ENCODE data around the gene SMCR8. TPM values are rescaled to one million over a fixed set of nuclear protein-coding genes. Genes with fewer than 3 reads are reported as not detected.
"Not testable (repeated sequence)": the region's sequence is repeated elsewhere in the genome, so short reads cannot be mapped to it uniquely, and the experiment has no call there.

Gene SMCR8
- total RNA-seq, 2 experiments from 2014 or later = 13.2 to 14.5 TPM

GRCh38 chr17:18328643-18329204 lies 13.6 kb downstream of the SMCR8 start:
- ChIA-PET POLR2A (no interaction called here), CTCF (interaction anchor here (0.5 to 1.8 kb wide), 3 partner anchors 12 to 835 kb away, joined by 3 to 4 read pairs (median 4); no protein-coding TSS in a partner anchor)
- peaks cover 18% of the 10 kb centered on the region for H3K36me3 Mint-ChIP-seq (ENCODE audit: low read depth)
- H3K4me3 Mint-ChIP-seq = no peak overlapping the region
- ATAC-seq (no peak), DNase-seq (no peak)
- intact Hi-C loops (cut with DNase I, micrococcal nuclease) = no loop called here
- peaks cover 17% of the 10 kb centered on the region for H3K4me1 Mint-ChIP-seq
- no peak overlapping the region for H3K27ac Mint-ChIP-seq
- H3K27me3 Mint-ChIP-seq = no peaks in the 10 kb centered on the region
- no peaks in the 10 kb centered on the region for H3K9me3 Mint-ChIP-seq (ENCODE audit: low read depth)

DNA sequence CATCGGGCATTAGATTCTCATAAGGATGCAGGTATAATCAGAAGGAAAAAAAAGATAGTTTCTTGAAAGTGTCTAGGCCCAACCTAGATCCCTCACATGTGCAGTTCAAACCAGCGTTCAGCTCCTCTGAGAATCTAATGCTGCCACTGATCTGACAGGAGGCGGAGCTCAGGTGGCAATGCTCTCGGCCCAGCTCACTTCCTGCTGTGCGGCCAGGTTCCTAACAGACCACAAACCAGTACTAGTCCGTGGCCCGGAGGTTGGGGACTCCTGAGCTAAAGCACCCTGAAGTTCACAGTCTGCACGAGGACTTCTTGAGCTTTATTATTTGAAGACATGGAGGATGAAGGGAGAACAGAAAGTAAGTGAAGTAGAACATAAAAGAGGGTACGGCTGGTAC lies 16.8 kb downstream of the SMCR8 start:
- Mint-ChIP-seq H3K4me1 (peaks cover 7% of the 10 kb centered on the region), H3K4me3 (no peak overlapping the region), H3K27me3 (no peaks in the 10 kb centered on the region), H3K27ac (peak overlapping the region; percentile 55), H3K36me3 (ENCODE audit: low read depth) (peaks cover 25% of the 10 kb centered on the region), H3K9me3 (ENCODE audit: low read depth) (no peaks in the 10 kb centered on the region)
- DNase-seq = no peak
- POLR2A ChIA-PET = no interaction called here
- CTCF ChIA-PET = no interaction called here
- intact Hi-C loops (cut with DNase I, micrococcal nuclease) = no loop called here
- ATAC-seq = no peak

GRCh38 chr17:18332909-18333489 lies 17.9 kb downstream of the SMCR8 start:
- Mint-ChIP-seq H3K36me3 (ENCODE audit: low read depth) (peaks cover 28% of the 10 kb centered on the region), H3K9me3 (ENCODE audit: low read depth) (no peaks in the 10 kb centered on the region), H3K27ac (no peak overlapping the region), H3K4me3 (no peak overlapping the region), H3K4me1 (peaks cover 7% of the 10 kb centered on the region), H3K27me3 (no peaks in the 10 kb centered on the region)
- ATAC-seq = peak; percentile 42
- DNase-seq = no peak
- intact Hi-C loops (cut with DNase I, micrococcal nuclease) = no loop called here
- POLR2A ChIA-PET = interaction anchor here (0.5 kb wide), 1 partner anchor 536 kb away, joined by 3 read pairs; no protein-coding TSS in a partner anchor
- CTCF ChIA-PET = no interaction called here

DNA sequence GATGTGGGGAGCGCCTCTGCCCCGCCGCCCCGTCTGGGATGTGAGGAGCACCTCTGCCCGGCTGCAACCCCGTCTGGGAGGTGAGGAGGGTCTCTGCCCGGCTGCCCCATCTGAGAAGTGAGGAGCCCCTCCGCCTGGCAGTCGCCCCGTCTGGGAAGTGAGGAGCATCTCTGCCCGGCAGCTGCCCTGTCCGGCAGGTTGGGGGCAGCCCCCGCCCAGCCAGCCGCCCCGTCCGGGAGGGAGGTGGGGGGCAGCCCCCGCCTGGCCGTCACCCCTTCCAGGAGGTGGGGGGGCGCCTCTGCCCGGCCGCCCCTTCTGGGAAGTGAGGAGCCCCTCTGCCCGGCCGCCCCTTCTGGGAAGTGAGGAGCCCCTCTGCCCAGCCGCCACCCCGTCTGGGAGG lies 23.1 kb downstream of the SMCR8 start:
- H3K36me3 Mint-ChIP-seq (ENCODE audit: low read depth) = peaks cover 49% of the 10 kb centered on the region
- POLR2A ChIA-PET; intact Hi-C loops (cut with DNase I, micrococcal nuclease); H3K27ac Mint-ChIP-seq; CTCF ChIA-PET; H3K4me1 Mint-ChIP-seq; DNase-seq; H3K4me3 Mint-ChIP-seq; H3K9me3 Mint-ChIP-seq (ENCODE audit: low read depth); H3K27me3 Mint-ChIP-seq; ATAC-seq: not testable (repeated sequence)

DNA sequence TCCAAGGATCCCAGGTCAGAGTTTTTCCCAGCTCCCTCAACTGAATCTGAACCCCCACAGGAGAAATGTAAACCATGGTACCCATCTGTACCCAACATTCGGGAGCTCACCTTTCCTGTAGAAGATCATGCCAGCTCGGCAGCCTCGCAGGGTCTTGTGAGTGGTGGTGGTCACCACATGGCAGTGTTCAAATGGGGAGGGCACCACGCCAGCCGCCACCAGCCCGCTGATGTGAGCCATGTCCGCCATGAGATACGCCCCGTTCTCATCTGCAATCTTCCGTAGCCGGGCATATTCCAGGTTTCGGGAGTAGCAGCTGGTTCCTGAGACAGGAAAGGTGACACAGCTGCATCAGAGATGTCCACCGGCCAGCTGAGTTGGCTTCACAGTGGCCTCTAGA lies 24.8 kb downstream of the SMCR8 start:
- peaks cover 44% of the 10 kb centered on the region for H3K36me3 Mint-ChIP-seq (ENCODE audit: low read depth)
- H3K4me1 Mint-ChIP-seq = no peaks in the 10 kb centered on the region
- H3K4me3 Mint-ChIP-seq = no peak overlapping the region
- ATAC-seq (no peak), DNase-seq (no peak)
- POLR2A ChIA-PET = no interaction called here
- CTCF ChIA-PET = interaction anchor here (0.7 kb wide), 1 partner anchor 11 kb away, joined by 4 read pairs; no protein-coding TSS in a partner anchor
- no peaks in the 10 kb centered on the region for H3K9me3 Mint-ChIP-seq (ENCODE audit: low read depth)
- no peaks in the 10 kb centered on the region for H3K27me3 Mint-ChIP-seq
- intact Hi-C loops (cut with DNase I, micrococcal nuclease) = no loop called here
- H3K27ac Mint-ChIP-seq = no peak overlapping the region

GRCh38 chr17:18344021-18344420 lies 28.9 kb downstream of the SMCR8 start:
- no peaks in the 10 kb centered on the region for H3K4me1 Mint-ChIP-seq
- ATAC-seq = no peak
- H3K9me3 Mint-ChIP-seq (ENCODE audit: low read depth) = no peaks in the 10 kb centered on the region
- POLR2A ChIA-PET = no interaction called here
- no peaks in the 10 kb centered on the region for H3K27me3 Mint-ChIP-seq
- H3K36me3 Mint-ChIP-seq (ENCODE audit: low read depth) = peaks cover 40% of the 10 kb centered on the region
- no peak overlapping the region for H3K27ac Mint-ChIP-seq
- H3K4me3 Mint-ChIP-seq = no peak overlapping the region
- intact Hi-C loops (cut with DNase I, micrococcal nuclease) = no loop called here
- CTCF ChIA-PET = no interaction called here
- DNase-seq = no peak

DNA sequence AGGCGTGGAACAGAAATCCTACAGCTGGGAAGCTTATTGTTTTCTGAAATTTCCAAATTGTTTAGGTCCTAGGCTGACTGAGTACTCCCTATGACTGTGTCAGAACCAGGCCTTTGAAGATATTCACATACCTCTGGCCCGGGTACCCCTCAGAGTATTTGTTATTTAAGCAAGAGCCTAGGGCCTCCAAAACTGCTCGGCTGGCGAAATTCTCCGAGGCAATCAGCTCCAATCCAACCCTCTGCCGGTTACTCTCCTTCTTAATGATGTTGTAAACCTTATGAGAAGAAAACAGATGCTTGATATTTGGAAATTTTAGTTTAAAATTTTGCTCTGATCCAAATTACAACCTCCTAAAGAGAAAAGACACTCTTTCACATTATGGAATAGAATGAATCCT lies 38.4 kb downstream of the SMCR8 start:
- no peaks in the 10 kb centered on the region for H3K9me3 Mint-ChIP-seq (ENCODE audit: low read depth)
- intact Hi-C loops (cut with DNase I, micrococcal nuclease) = no loop called here
- no peak for DNase-seq
- H3K27ac Mint-ChIP-seq = no peak overlapping the region
- ChIA-PET CTCF (interaction anchor here (1.0 kb wide), 1 partner anchor 9 kb away, joined by 3 read pairs; no protein-coding TSS in a partner anchor), POLR2A (no interaction called here)
- no peaks in the 10 kb centered on the region for H3K27me3 Mint-ChIP-seq
- H3K36me3 Mint-ChIP-seq (ENCODE audit: low read depth) = peaks cover 25% of the 10 kb centered on the region
- H3K4me3 Mint-ChIP-seq = no peak overlapping the region
- no peaks in the 10 kb centered on the region for H3K4me1 Mint-ChIP-seq
- no peak for ATAC-seq

DNA sequence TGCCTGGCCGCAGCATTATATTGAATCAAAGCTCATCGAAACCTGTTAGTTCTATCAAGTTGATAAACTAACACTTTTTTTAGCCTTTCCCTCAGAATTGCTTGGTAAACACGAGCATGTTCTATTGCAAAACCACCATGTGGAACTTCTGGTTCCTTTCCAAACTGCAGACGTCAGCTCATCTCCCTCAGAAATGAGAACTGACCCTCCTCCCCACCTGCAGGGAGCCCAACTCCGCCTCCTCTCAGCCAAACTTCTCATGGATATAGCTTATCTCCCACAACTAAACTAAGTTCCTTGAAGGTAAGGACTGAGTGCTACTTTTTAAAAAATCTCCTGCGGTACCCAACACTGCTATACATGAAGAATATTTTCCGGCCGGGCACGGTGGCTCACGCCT lies 41.5 kb downstream of the SMCR8 start:
- Mint-ChIP-seq H3K4me1 (peaks cover under 1% of the 10 kb centered on the region), H3K9me3 (ENCODE audit: low read depth) (no peaks in the 10 kb centered on the region), H3K27me3 (no peaks in the 10 kb centered on the region), H3K4me3 (no peak overlapping the region), H3K36me3 (ENCODE audit: low read depth) (peaks cover 34% of the 10 kb centered on the region), H3K27ac (no peak overlapping the region)
- CTCF ChIA-PET = no interaction called here
- no peak for DNase-seq
- intact Hi-C loops (cut with DNase I, micrococcal nuclease) = no loop called here
- POLR2A ChIA-PET = no interaction called here
- ATAC-seq = no peak

- CTCF ChIA-PET = no interaction called here
- H3K27me3 Mint-ChIP-seq = no peaks in the 10 kb centered on the region
These were observed 45.4 kb downstream of the SMCR8 start for GRCh38 chr17:18360518-18360917.

DNA sequence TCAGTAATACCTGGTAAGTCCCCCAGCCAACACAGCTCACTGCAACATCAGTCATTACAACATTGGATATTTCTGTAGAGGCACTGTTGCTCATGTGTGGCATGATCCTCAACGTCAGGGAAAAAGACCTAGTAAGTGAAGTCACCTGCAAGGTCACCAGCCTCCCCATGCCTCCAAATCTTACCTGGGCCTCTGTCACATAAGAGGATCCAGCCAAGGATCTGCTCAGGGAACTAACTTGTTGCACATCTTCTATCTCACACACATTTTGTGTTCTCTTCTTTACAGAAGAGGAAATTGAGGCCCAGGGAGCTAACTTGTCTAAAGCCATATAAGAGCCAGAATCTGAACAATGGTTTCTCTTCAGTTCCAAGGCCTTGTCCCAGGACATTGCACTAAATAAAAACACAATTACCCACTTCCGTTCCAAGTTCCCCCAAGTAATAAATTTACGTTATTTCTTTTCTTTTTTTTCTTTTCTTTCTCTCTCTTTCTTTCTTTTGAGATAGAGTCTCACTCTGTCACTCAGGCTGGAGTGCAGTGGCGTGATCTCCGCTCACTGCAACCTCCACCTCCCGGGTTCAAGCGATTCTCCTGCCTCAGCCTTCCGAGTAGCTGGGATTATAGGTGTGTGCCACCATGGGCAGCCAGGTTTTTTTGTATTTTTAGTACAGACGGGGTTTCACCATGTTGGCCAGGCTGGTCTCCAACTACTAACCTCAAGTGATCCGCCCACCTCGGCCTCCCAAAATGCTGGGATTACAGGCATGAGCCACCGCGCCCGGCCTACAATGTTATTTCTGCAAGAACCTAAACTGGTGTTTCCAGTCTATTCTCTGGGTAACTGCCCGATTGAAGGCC lies 47.0 kb downstream of the SMCR8 start:
- POLR2A ChIA-PET = no interaction called here
- no peaks in the 10 kb centered on the region for H3K27me3 Mint-ChIP-seq

More at GRCh38 chr17:18360518-18360917, 45.4 kb downstream of the SMCR8 start:
- intact Hi-C loops (cut with DNase I, micrococcal nuclease) = loop anchor here in 1 of 2 experiments (5.0 kb wide), 1 partner anchor 38 kb away; no protein-coding TSS in a partner anchor
- POLR2A ChIA-PET = interaction anchor here (0.6 kb wide), 1 partner anchor 40 kb away, joined by 5 read pairs; no protein-coding TSS in a partner anchor
- H3K4me3 Mint-ChIP-seq = no peak overlapping the region
- no peaks in the 10 kb centered on the region for H3K9me3 Mint-ChIP-seq (ENCODE audit: low read depth)
- peaks cover 22% of the 10 kb centered on the region for H3K36me3 Mint-ChIP-seq (ENCODE audit: low read depth)
- H3K4me1 Mint-ChIP-seq = peaks cover 12% of the 10 kb centered on the region
- no peak overlapping the region for H3K27ac Mint-ChIP-seq
- no peak for DNase-seq
- ATAC-seq = no peak

GRCh38 chr17:18362698-18363100 lies 47.6 kb downstream of the SMCR8 start:
- Mint-ChIP-seq H3K27ac (peak overlapping the region; percentile 56), H3K9me3 (ENCODE audit: low read depth) (no peaks in the 10 kb centered on the region), H3K27me3 (no peaks in the 10 kb centered on the region), H3K36me3 (ENCODE audit: low read depth) (peaks cover 14% of the 10 kb centered on the region), H3K4me3 (peak overlapping the region; percentile 87), H3K4me1 (peaks cover 12% of the 10 kb centered on the region)
- ChIA-PET POLR2A (no interaction called here), CTCF (interaction anchor here (0.7 to 1.0 kb wide), 3 partner anchors 9 to 26 kb away, joined by 3 read pairs; no protein-coding TSS in a partner anchor)
- DNase-seq (peak; percentile 39), ATAC-seq (no peak)
- intact Hi-C loops (cut with DNase I, micrococcal nuclease) = loop anchor here (1.0 to 5.0 kb wide), 5 partner anchors 40 to 179 kb away; partner anchors contain the start of genes ALKBH5 (in 1 of the 2), LLGL1 (in 1 of the 2), MIEF2 (in 1 of the 2) and SMCR8 (in 1 of the 2)

More for the DNA sequence above, 47.0 kb downstream of the SMCR8 start:
- H3K36me3 Mint-ChIP-seq (ENCODE audit: low read depth) = peaks cover 14% of the 10 kb centered on the region
- DNase-seq (no peak), ATAC-seq (no peak)
- peaks cover 12% of the 10 kb centered on the region for H3K4me1 Mint-ChIP-seq
- H3K4me3 Mint-ChIP-seq = peak overlapping the region; percentile 87
- no peaks in the 10 kb centered on the region for H3K9me3 Mint-ChIP-seq (ENCODE audit: low read depth)
- CTCF ChIA-PET = interaction anchor here (0.7 to 0.9 kb wide), 2 partner anchors 9 to 11 kb away, joined by 3 read pairs; no protein-coding TSS in a partner anchor
- peak overlapping the region; percentile 56 for H3K27ac Mint-ChIP-seq
- intact Hi-C loops (cut with DNase I, micrococcal nuclease) = loop anchor here in 1 of 2 experiments (5.0 kb wide), 1 partner anchor 40 kb away; no protein-coding TSS in a partner anchor

Measured in activated CD4-positive, alpha-beta T cell treated with anti-CD3 and anti-CD28 coated beads for 36 hours (primary cell).